ENCODE data around the gene GNAZ.

DNA sequence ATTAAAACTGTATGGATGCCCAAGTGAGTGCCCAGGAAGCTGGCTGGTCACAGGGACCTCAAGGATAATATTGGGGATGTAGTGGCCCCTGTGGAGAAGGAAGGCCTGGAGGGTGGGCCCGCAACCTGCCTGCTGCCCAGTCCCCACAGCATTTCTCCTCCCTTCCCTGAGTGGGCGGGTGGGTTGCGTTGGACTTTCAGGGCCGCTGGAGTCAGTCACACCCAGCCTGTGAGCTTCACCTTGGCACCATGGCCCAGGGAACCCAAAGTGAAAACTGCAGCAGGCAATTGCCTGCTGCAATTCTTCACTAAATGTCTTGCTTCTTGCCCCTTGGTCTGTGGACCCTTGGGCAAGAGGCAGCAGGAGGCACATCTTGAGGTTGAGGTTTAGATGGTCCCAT is 4.7 kb downstream of the GNAZ start:
- TF ChIP-seq GATA2 (IDR thresholded peaks at IDR 0.05; ENCODE audit: low read depth, low read length) (no peak), GATA3 (IDR thresholded peaks at IDR 0.05; ENCODE audit: low read depth, low read length) (no peak)
